Activated CD8-positive, alpha-beta memory T cell treated with anti-CD3 and anti-CD28 coated beads, Interleukin-2, amount 50 U/mL, for 24 hours (primary cell): ENCODE results near the gene OR5M10.
"Not testable (repeated sequence)": the region's sequence is repeated elsewhere in the genome, so short reads cannot be mapped to it uniquely, and the experiment has no call there.

Source experiments
- DNase-seq: peaks from one replicate; pipeline ENCODE4 v3.0.0-alpha.2; 2020; ENCODE audit errors: extremely low read depth

Gene OR5M10

DNA sequence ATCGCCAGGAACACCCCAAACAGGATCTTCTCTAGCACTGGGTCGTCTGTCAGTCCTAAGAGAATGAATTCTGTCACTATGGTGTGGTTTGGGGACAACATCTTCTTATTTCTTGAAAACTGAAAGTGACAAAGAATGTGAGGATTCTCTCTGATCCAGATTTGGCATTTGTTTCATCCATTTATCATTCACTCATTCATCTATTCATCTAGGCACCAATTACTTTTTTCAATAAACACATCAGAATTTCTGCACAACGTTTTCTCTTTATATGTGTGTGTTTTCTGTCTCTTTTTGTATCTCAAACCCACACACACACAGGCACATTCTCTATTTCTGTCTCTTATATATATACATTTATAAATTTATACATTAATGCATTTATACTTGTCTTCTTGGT is at the start of gene OR5M10:
TSS of gene OR5M10 (minus strand) at position 101 of the 400 bp plus-strand sequence. CDS start at position 101, 0 bp downstream.
- DNase-seq = no peak

DNA sequence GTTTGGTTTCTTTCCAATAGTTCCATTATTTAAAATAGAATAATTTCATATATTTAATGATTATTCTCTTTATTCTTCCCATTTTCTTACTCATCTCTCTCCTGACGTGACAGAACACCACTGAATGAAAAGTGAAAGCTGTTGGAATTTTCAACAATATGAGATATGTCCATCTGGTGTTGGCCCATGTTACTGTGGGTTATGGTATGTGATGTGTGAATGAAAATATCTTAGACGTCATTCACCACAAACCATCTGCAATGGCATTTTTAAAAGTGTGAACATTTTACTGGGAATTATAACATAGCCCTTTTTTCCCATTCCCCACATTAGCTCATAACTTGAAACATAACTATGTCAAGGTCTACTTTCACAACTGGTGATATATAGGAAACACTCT is 48.4 kb upstream of the OR5M10 start:
- DNase-seq = no peak

GRCh38 chr11:56624661-56625110 is 47.2 kb upstream of the OR5M10 start:
- DNase-seq = no peak

DNA sequence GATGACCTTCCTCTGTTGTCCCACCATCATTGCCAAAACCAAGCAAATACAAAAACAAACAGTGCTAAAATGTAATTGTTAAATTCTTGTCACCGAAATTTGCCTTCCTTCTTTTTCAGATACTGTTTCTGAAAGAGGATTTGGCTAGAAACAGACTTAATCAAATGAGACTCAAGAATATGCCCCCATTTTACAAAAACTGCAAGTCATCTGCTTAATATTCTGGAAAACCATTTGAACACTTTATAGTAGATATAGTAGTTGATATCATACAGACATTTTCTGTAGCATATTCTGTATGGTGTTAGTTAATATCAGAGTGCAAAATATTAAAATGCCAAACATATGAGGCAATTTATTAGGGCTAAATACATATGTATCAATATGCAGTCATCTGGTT is 33.7 kb upstream of the OR5M10 start:
- DNase-seq = no peak

- not testable (repeated sequence) for DNase-seq
Observed at GRCh38 chr11:56592088-56592717, 14.7 kb upstream of the OR5M10 start.

- DNase-seq = no peak
Observed at GRCh38 chr11:56558574-56558973, 18.9 kb downstream of the OR5M10 start.

GRCh38 chr11:56554691-56555090 is 22.8 kb downstream of the OR5M10 start:
- not testable (repeated sequence) for DNase-seq

- no peak for DNase-seq
Observed at GRCh38 chr11:56545531-56545930, 32.0 kb downstream of the OR5M10 start.

DNA sequence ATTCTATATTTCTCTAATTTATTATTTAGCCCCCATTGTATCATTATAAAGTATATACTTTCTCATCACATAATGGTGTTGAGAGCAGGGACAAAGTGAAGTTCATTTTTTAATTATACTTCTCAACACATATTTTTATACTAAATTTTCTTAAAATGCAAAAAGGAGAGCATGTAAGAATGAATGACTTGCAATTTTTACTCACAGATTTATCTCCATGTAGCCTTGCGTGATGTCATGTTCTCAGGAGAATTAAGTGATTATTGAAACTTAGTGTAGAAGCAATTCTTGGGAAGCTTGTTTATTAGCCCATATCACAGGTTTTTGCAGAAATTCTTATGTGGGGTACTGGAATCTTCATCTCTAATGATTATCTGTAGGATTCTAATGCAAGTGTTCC is 33.8 kb downstream of the OR5M10 start:
- no peak for DNase-seq

DNA sequence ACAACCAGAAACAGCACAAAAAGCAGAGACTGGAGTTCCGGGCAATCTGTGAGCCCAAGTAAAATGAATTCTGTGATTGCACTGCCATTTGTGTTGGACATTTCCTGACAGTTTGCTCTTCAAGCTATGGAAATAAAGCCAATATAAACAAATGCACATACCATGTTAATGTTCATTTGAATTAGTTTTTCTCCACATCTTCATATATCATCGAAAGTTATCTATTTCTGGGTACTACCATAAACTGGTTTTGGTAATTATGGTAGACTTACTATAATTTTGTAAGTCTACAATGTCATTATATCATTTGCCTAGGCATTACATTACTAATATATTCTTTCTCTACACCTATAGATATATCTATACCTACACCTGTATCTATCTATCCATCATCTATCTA is 34.4 kb downstream of the OR5M10 start, which contains the start of gene OR5M11:
TSS of gene OR5M11 (minus strand) at position 101 of the 400 bp plus-strand sequence. CDS start at position 101, 0 bp downstream.
- DNase-seq = no peak

DNA sequence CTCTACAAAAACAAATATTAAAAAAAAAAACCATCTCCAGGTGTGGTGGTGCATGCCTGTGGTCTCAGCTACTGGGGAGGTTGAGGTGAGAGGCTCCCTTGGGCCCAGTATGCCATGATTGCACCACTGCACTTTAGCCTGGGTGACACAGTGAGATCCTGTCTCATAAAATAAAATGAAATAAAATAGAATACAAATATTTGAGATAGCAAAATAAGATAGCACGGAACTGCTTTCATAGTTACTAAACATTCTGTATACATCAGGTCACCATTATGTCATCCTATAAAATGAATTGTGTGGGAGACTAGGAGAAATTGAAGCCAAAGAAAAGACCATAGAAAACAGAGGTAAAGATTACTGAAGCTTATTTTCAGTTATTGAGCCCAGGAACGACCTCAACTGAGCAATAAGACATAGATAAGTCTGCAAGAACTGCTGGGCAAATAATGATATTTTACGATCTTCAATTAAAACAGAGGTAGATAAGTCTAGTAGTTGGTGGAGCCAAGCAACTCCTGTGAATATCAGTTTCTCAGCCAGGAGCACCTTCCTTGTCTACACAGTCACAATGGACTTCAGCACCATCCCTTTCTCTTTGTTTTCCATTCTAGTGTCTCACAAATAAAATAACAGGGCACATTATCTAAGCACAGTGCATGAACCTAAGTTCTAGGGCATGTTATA is 44.3 kb downstream of the OR5M10 start:
- no peak for DNase-seq

DNA sequence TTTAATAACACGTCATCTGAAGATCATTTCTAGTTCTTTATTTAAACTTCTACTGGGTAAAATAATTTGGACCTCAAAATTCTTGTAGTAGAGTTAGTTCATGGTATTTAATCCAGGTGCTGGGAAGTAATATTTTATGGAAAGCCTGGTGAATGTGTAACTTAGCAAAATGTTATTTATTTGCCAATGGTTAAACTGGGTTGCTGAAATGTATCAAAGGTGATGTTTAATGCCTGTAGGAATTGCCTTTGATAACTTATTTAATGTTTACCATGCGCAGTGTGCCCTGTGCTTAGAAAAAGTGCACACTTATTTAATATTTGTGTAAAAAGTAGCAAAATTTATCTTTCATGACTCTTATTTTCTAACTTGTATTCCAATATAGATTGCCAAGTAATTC is 45.7 kb downstream of the OR5M10 start:
- no peak for DNase-seq
